B cell (primary cell): ENCODE measurements around the gene APLP1. TPM values are rescaled to one million over a fixed set of nuclear protein-coding genes. Genes with fewer than 3 reads are reported as not detected.

Experiments
- ATAC-seq: fragments of 200-7000 bp; cut with Tn5 transposase; one replicate; pipeline ENCODE4 v1.10.0; 2021; ENCODE audit warnings: low read depth, mild to moderate bottlenecking, moderate number of reproducible peaks, moderate library complexity
- CTCF ChIA-PET: fragments of 350-600 bp; sonication (Branson Sonifier 250); formaldehyde crosslinking; loops from one replicate; lab custom pipeline; 2021; ENCODE audit warnings: antibody characterized with exemption, inconsistent platforms; lab: Charles Lee
- POLR2A ChIA-PET: fragments of 350-600 bp; sonication (Branson Sonifier 250); formaldehyde crosslinking; loops from one replicate; lab custom pipeline; 2021; ENCODE audit warnings: antibody characterized with exemption; lab: Charles Lee
- DNase-seq: peaks from one replicate; pipeline ENCODE4 v3.0.0; 2013
- H2AFZ ChIP-seq: 2 replicates; pipeline ENCODE4 v1.6.1; 2012; ENCODE audit warnings: mild to moderate bottlenecking, low read depth, low read length; ENCODE audit not compliant: insufficient read depth, poor library complexity, severe bottlenecking
- H3K27ac ChIP-seq, 2 donors: 1 replicate in 1 of 2; 2 replicates in 1 of 2; pipeline ENCODE4 v1.5.1; 2012 to 2013; ENCODE audit warnings: low read length in 2 of 2, mild to moderate bottlenecking in 2 of 2, moderate library complexity in 1 of 2
- H3K27me3 ChIP-seq, 4 experiments: fragments of 200-600 bp in 1 of 4; sonication (generic) in 1 of 4; replicated peaks in 1 of 4; 1 replicate in 2 of 4; 2 replicates in 2 of 4; pipeline versions ENCODE4 v1.6.1 to v1.7.0; 2013 to 2016; ENCODE audit warnings: low read length in 3 of 4, mild to moderate bottlenecking in 2 of 4, mixed read lengths in 1 of 4, moderate library complexity in 1 of 4; ENCODE audit not compliant: insufficient read depth in 4 of 4, control insufficient read depth in 3 of 4; ENCODE audit errors: control extremely low read depth in 1 of 4
- H3K36me3 ChIP-seq, 2 experiments: replicated peaks in 1 of 2; 1 replicate in 1 of 2; 2 replicates in 1 of 2; pipeline versions ENCODE4 v1.6.1 to v1.7.1; 2013; ENCODE audit warnings: low read length in 1 of 2; ENCODE audit not compliant: insufficient read depth in 2 of 2, control insufficient read depth in 1 of 2; ENCODE audit errors: control extremely low read depth in 1 of 2, extremely low read depth in 1 of 2
- H3K4me1 ChIP-seq, 2 donors: fragments of 200-600 bp in 1 of 2; sonication (generic) in 1 of 2; 1 replicate in 1 of 2; 2 replicates in 1 of 2; pipeline versions ENCODE4 v1.5.1 to v1.6.1; 2013 to 2017; ENCODE audit warnings: low read length in 2 of 2; ENCODE audit not compliant: control insufficient read depth in 2 of 2, insufficient read depth in 2 of 2
- H3K4me2 ChIP-seq: replicated peaks from 2 replicates; pipeline ENCODE3; 2012; ENCODE audit warnings: mild to moderate bottlenecking, low read depth, low read length; ENCODE audit not compliant: poor library complexity, severe bottlenecking
- H3K4me3 ChIP-seq, 5 experiments: fragments of 200-600 bp in 1 of 5; sonication (generic) in 1 of 5; 1 replicate in 3 of 5; 2 replicates in 2 of 5; pipeline versions ENCODE4 v1.5.1 to v1.7.0; 2011 to 2016; ENCODE audit warnings: low read length in 4 of 5, mild to moderate bottlenecking in 4 of 5, low read depth in 2 of 5, control low read depth in 1 of 5, moderate library complexity in 1 of 5; ENCODE audit not compliant: insufficient read depth in 1 of 5; ENCODE audit errors: control extremely low read depth in 1 of 5, extremely low read depth in 1 of 5
- H3K79me2 ChIP-seq: fragments of 200-600 bp; sonication (generic); one replicate; pipeline ENCODE4 v1.6.0; 2016; ENCODE audit warnings: low read length; ENCODE audit not compliant: control insufficient read depth, insufficient read depth
- H3K9ac ChIP-seq: fragments of 200-600 bp; sonication (generic); 2 replicates; pipeline ENCODE4 v1.6.1; 2017; ENCODE audit warnings: mild to moderate bottlenecking, low read length, moderate library complexity
- H3K9me3 ChIP-seq, 3 donors: one replicate each; pipeline versions ENCODE4 v1.6.1 to v1.7.1; 2013; ENCODE audit warnings: low read length in 2 of 3; ENCODE audit not compliant: control insufficient read depth in 2 of 3, insufficient read depth in 1 of 3; ENCODE audit errors: control extremely low read depth in 1 of 3
- H4K20me1 ChIP-seq: 2 replicates; pipeline ENCODE4 v1.6.0; 2012; ENCODE audit warnings: mild to moderate bottlenecking, low read length; ENCODE audit not compliant: insufficient read depth, control insufficient read depth, poor library complexity, severe bottlenecking
- H3K27ac Mint-ChIP-seq: one replicate; pipeline ENCODE4 v1.8.0; 2021; ENCODE audit warnings: mixed read lengths
- H3K27me3 Mint-ChIP-seq: one replicate; pipeline ENCODE4 v1.8.0; 2021; ENCODE audit warnings: mixed read lengths
- H3K4me1 Mint-ChIP-seq: one replicate; pipeline ENCODE4 v1.8.0; 2021; ENCODE audit warnings: mixed read lengths
- H3K4me3 Mint-ChIP-seq: one replicate; pipeline ENCODE4 v1.8.0; 2021; ENCODE audit warnings: mixed read lengths
- H3K9me3 Mint-ChIP-seq: one replicate; pipeline ENCODE4 v1.8.0; 2022; ENCODE audit warnings: mixed read lengths; ENCODE audit not compliant: insufficient read depth
- EZH2 ChIP-seq: IDR thresholded peaks from 2 replicates; pipeline ENCODE4 v1.6.1; 2012; ENCODE audit warnings: borderline replicate concordance, low read depth, mild to moderate bottlenecking, moderate library complexity, low read length; ENCODE audit not compliant: insufficient read depth, poor library complexity, severe bottlenecking
- WGBS: methylation state at CpG from one replicate; pipeline ENCODE4 v1.1.5; 2013; ENCODE audit warnings: missing lambda C conversion rate; ENCODE audit not compliant: insufficient coverage; 5-methylcytosine and 5-hydroxymethylcytosine counted together
- intact Hi-C: fragments of 100-400 bp; cut with micrococcal nuclease; formaldehyde crosslinking; loops from one replicate; pipeline ENCODE4 v1.10.0; 2022
- polyA plus RNA-seq: library from polyadenylated mRNA; depleted of rRNA; stranded (reverse); fragments of >200 nt; gene quantifications from 2 replicates; pipeline ENCODE4 v1.2.3, GENCODE V29; 2012
- total RNA-seq, 2 donors: library from RNA; stranded (reverse); fragments of 120-200 nt in 1 of 2; gene quantifications; 1 replicate in 1 of 2; 2 replicates in 1 of 2; pipeline versions ENCODE4 v1.2.3 to v1.2.4, GENCODE V29; 2013 to 2022
- TF ChIP-seq, protein P1 (sequence below): fragments of 200-600 bp; IDR thresholded peaks from one replicate; pipeline ENCODE4 v1.8.0; 2022; ENCODE audit warnings: antibody characterized with exemption, mild to moderate bottlenecking

Gene APLP1
- total and polyA plus RNA-seq, 2 donors (not counting 1 experiment from before 2014, with no cell fraction given) = 0.06 TPM; not detected in 1

DNA sequence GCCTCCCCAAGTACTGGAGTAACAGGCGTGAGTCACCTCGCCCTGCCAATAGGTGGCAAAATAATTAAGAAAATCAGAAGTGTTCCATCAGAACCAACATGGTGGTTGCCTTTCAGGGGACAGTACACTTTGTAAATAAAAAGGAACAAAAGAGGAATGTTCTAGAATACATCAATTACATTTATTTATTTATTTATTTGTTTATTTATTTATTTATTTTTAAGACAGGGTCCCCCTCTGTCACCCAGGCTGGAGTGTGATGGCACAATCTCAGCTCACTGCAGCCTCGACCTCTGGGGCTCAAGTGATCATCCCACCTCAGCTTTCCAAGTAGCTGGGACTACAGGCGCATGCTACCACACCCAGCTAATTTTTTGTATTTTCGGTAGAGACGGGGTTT is 52.6 kb downstream of the APLP1 start:
- DNase-seq = no peak
- Histone ChIP-seq H3K9ac (no peak overlapping the region), H3K27me3 (no peaks in the 10 kb centered on the region), H3K9me3 (peaks cover 0 to 9% (median 0%) of the 10 kb centered on the region in 3 donors), H3K4me1 (no peaks in the 10 kb centered on the region), H3K36me3 (no peaks in the 10 kb centered on the region), H3K27ac (no peak overlapping the region), H3K4me3 (no peak overlapping the region), H4K20me1 (no peaks in the 10 kb centered on the region), H3K4me2 (no peak overlapping the region), H2AFZ (no peak overlapping the region), H3K79me2 (no peaks in the 10 kb centered on the region)
- ChIA-PET POLR2A (interaction anchor here (1.7 kb wide), 1 partner anchor 12 kb away, joined by 4 read pairs; no protein-coding TSS in a partner anchor), CTCF (interaction anchor here (1.3 kb wide), 1 partner anchor 10 kb away, joined by 3 read pairs; no protein-coding TSS in a partner anchor)
- no peaks in the 10 kb centered on the region for H3K9me3 Mint-ChIP-seq
- peaks cover 5% of the 10 kb centered on the region for H3K4me1 Mint-ChIP-seq
- intact Hi-C loops = no loop called here
- no peak overlapping the region for H3K4me3 Mint-ChIP-seq
- TF ChIP-seq, protein P1, sequence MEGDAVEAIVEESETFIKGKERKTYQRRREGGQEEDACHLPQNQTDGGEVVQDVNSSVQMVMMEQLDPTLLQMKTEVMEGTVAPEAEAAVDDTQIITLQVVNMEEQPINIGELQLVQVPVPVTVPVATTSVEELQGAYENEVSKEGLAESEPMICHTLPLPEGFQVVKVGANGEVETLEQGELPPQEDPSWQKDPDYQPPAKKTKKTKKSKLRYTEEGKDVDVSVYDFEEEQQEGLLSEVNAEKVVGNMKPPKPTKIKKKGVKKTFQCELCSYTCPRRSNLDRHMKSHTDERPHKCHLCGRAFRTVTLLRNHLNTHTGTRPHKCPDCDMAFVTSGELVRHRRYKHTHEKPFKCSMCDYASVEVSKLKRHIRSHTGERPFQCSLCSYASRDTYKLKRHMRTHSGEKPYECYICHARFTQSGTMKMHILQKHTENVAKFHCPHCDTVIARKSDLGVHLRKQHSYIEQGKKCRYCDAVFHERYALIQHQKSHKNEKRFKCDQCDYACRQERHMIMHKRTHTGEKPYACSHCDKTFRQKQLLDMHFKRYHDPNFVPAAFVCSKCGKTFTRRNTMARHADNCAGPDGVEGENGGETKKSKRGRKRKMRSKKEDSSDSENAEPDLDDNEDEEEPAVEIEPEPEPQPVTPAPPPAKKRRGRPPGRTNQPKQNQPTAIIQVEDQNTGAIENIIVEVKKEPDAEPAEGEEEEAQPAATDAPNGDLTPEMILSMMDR = no peak
- no peak for TF ChIP-seq EZH2
- H3K27ac Mint-ChIP-seq = no peak overlapping the region
- H3K27me3 Mint-ChIP-seq = no peaks in the 10 kb centered on the region
- ATAC-seq = no peak
- WGBS = 85% methylated on average over 4 of the region's 6 CpGs

DNA sequence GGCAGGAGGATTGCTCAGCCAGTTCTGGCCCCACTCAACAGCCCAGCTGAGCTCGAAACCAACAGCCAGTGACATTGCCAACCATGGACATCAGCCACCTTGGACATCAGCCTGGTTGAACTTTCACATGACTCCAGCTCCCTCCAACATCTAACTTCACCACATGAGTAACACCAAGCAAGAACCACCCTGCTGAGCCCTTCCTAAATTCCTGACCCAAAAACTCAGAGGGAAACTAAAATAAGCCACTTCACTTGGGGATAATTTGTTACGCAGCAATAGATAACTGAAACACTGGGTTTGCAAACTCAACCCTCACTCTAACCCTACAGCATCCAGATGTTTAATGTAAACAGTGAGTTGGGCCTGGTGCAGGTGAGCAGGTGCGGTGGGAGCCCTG is 57.1 kb downstream of the APLP1 start:
- WGBS = 93% methylated on average over 1 of the region's 3 CpGs
- H3K27me3 Mint-ChIP-seq = no peaks in the 10 kb centered on the region

More for the DNA sequence above, 57.1 kb downstream of the APLP1 start:
- Mint-ChIP-seq H3K4me1 (peaks cover 32% of the 10 kb centered on the region), H3K4me3 (no peak overlapping the region), H3K27ac (peak overlapping the region; percentile 2), H3K9me3 (no peaks in the 10 kb centered on the region)
- no peak overlapping the region for H3K4me3 ChIP-seq
- H2AFZ ChIP-seq = no peak overlapping the region
- ATAC-seq (no peak), DNase-seq (no peak)
- H3K9ac ChIP-seq = no peak overlapping the region
- H3K9me3 ChIP-seq = peaks cover 0 to 9% (median 0%) of the 10 kb centered on the region in 3 donors
- ChIA-PET POLR2A (interaction anchor here (0.6 to 1.3 kb wide), 2 partner anchors 16 to 42 kb away, joined by 3 to 6 read pairs; no protein-coding TSS in a partner anchor), CTCF (interaction anchor here (1.4 to 4.2 kb wide), 3 partner anchors 10 to 42 kb away, joined by 3 to 15 read pairs (median 4); no protein-coding TSS in a partner anchor)
- intact Hi-C loops = no loop called here
- TF ChIP-seq, protein P1 = no peak
- TF ChIP-seq EZH2 = no peak
- no peak overlapping the region for H3K27ac ChIP-seq
- no peaks in the 10 kb centered on the region for H3K79me2 ChIP-seq
- H3K4me2 ChIP-seq = no peak overlapping the region
- H4K20me1 ChIP-seq = no peaks in the 10 kb centered on the region
- H3K36me3 ChIP-seq = no peaks in the 10 kb centered on the region
- H3K27me3 ChIP-seq = no peaks in the 10 kb centered on the region
- peaks cover 24 to 33% of the 10 kb centered on the region in 2 donors for H3K4me1 ChIP-seq
